Activated CD4-positive, CD25-positive, alpha-beta regulatory T cell treated with anti-CD3 and anti-CD28 coated beads, Interleukin-2, amount 50 U/mL, for 24 hours (primary cell): ENCODE measurements around the gene KCNB1.
"Not testable (repeated sequence)": the region's sequence is repeated elsewhere in the genome, so short reads cannot be mapped to it uniquely, and the experiment has no call there.

Source experiments
- ATAC-seq, 2 donors: fragments of 150-1000 bp; cut with Tn5 transposase; one replicate each; pipeline ENCODE4 v1.10.0; 2021; ENCODE audit warnings: mild to moderate bottlenecking in 1 of 2, moderate library complexity in 1 of 2

KCNB1 gene

GRCh38 chr20:49432550-49432949 lies 49.9 kb downstream of the KCNB1 start:
- ATAC-seq: no peak

GRCh38 chr20:49431329-49431728 lies 51.1 kb downstream of the KCNB1 start:
- no peak for ATAC-seq

GRCh38 chr20:49430320-49430719 lies 52.1 kb downstream of the KCNB1 start:
- ATAC-seq: no peak

- ATAC-seq: no peak
These were observed 54.5 kb downstream of the KCNB1 start for GRCh38 chr20:49427751-49428518.

- no peak for ATAC-seq
These were observed 55.6 kb downstream of the KCNB1 start for GRCh38 chr20:49426873-49427272.

- ATAC-seq: no peak
These were observed 56.1 kb downstream of the KCNB1 start for GRCh38 chr20:49426395-49426794.

- no peak for ATAC-seq
These were observed 57.9 kb downstream of the KCNB1 start for GRCh38 chr20:49424536-49424935.

- no peak for ATAC-seq
These were observed 60.3 kb downstream of the KCNB1 start for GRCh38 chr20:49422161-49422560.

GRCh38 chr20:49420811-49421295 lies 61.6 kb downstream of the KCNB1 start:
- no peak for ATAC-seq

- no peak for ATAC-seq
These were observed 62.2 kb downstream of the KCNB1 start for GRCh38 chr20:49420292-49420691.

GRCh38 chr20:49419785-49420184 lies 62.7 kb downstream of the KCNB1 start:
- ATAC-seq: no peak

- ATAC-seq: no peak
These were observed 63.7 kb downstream of the KCNB1 start for GRCh38 chr20:49418809-49419208.

- no peak for ATAC-seq
These were observed 64.5 kb downstream of the KCNB1 start for GRCh38 chr20:49417843-49418555.

- no peak for ATAC-seq
These were observed 66.8 kb downstream of the KCNB1 start for GRCh38 chr20:49415668-49416044.

GRCh38 chr20:49415005-49415667 lies 67.3 kb downstream of the KCNB1 start:
- no peak for ATAC-seq

- no peak for ATAC-seq
These were observed 68.8 kb downstream of the KCNB1 start for GRCh38 chr20:49413677-49414076.

- ATAC-seq: no peak
These were observed 69.5 kb downstream of the KCNB1 start for GRCh38 chr20:49412953-49413352.

GRCh38 chr20:49412254-49412653 lies 70.2 kb downstream of the KCNB1 start:
- no peak for ATAC-seq

- ATAC-seq: no peak
These were observed 71.1 kb downstream of the KCNB1 start for GRCh38 chr20:49411221-49411925.

- ATAC-seq: not testable (repeated sequence)
These were observed 72.4 kb downstream of the KCNB1 start for GRCh38 chr20:49409975-49410621.

- ATAC-seq: no peak
These were observed 73.0 kb downstream of the KCNB1 start for GRCh38 chr20:49409302-49409974.
